ENCODE results near the gene SPAG17. TPM values are rescaled to one million over a fixed set of nuclear protein-coding genes. Genes with fewer than 3 reads are reported as not detected.

The SPAG17 gene
- polyA plus RNA-seq, 4 donors: 0.03 to 0.55 TPM; not detected in 2

- no peaks in the 10 kb centered on the region for H3K9me3 ChIP-seq (ENCODE audit: control insufficient read depth in 2 of 2, insufficient read depth in 1 of 2, low read depth in 1 of 2, low read length in 1 of 2)
- H3K36me3 ChIP-seq (ENCODE audit: control insufficient read depth in 3 of 3, insufficient read depth in 2 of 3, low read depth in 1 of 3, low read length in 3 of 3): no peaks in the 10 kb centered on the region
- no peak overlapping the region for H3K27ac ChIP-seq (ENCODE audit: low read depth in 1 of 3, low read length in 2 of 3)
- H3K4me3 ChIP-seq (ENCODE audit: low read depth in 1 of 3, low read length in 3 of 3): no peak overlapping the region
- WGBS, 3 donors: 81 to 86% (median 86%) methylated on average over 1 of the region's 1 CpG
- no peaks in the 10 kb centered on the region for H3K4me1 ChIP-seq (ENCODE audit: control insufficient read depth in 3 of 3, insufficient read depth in 2 of 3, low read depth in 1 of 3, low read length in 2 of 3)
- no peaks in the 10 kb centered on the region for H3K27me3 ChIP-seq (ENCODE audit: control insufficient read depth in 3 of 3, insufficient read depth in 3 of 3, low read length in 3 of 3)
- no peak for FAIRE-seq
- DNase-seq: no peak
These were observed 152.1 kb downstream of the SPAG17 start for GRCh38 chr1:118032883-118033282.

GRCh38 chr1:118028267-118028666 lies 156.8 kb downstream of the SPAG17 start:
- DNase-seq: no peak
- H3K4me1 ChIP-seq (ENCODE audit: control insufficient read depth in 3 of 3, insufficient read depth in 2 of 3, low read depth in 1 of 3, low read length in 2 of 3): no peaks in the 10 kb centered on the region
- no peaks in the 10 kb centered on the region for H3K36me3 ChIP-seq (ENCODE audit: control insufficient read depth in 3 of 3, insufficient read depth in 2 of 3, low read depth in 1 of 3, low read length in 3 of 3)
- H3K27ac ChIP-seq (ENCODE audit: low read depth in 1 of 3, low read length in 2 of 3): no peak overlapping the region
- H3K9me3 ChIP-seq (ENCODE audit: control insufficient read depth in 2 of 2, insufficient read depth in 1 of 2, low read depth in 1 of 2, low read length in 1 of 2): no peaks in the 10 kb centered on the region
- no peaks in the 10 kb centered on the region for H3K27me3 ChIP-seq (ENCODE audit: control insufficient read depth in 3 of 3, insufficient read depth in 3 of 3, low read length in 3 of 3)
- no peak overlapping the region for H3K4me3 ChIP-seq (ENCODE audit: low read depth in 1 of 3, low read length in 3 of 3)
- FAIRE-seq: no peak
- WGBS, 3 donors: 54 to 78% (median 59%) methylated on average over 1 of the region's 1 CpG

GRCh38 chr1:118023199-118023598 lies 161.8 kb downstream of the SPAG17 start:
- no peak for FAIRE-seq
- 46 to 63% (median 48%) methylated on average over 3 of the region's 3 CpGs for WGBS, 3 donors
- no peak for DNase-seq
- no peaks in the 10 kb centered on the region for H3K27me3 ChIP-seq (ENCODE audit: control insufficient read depth in 3 of 3, insufficient read depth in 3 of 3, low read length in 3 of 3)
- no peak overlapping the region for H3K27ac ChIP-seq (ENCODE audit: low read depth in 1 of 3, low read length in 2 of 3)
- no peak overlapping the region for H3K4me3 ChIP-seq (ENCODE audit: low read depth in 1 of 3, low read length in 3 of 3)
- no peaks in the 10 kb centered on the region for H3K9me3 ChIP-seq (ENCODE audit: control insufficient read depth in 2 of 2, insufficient read depth in 1 of 2, low read depth in 1 of 2, low read length in 1 of 2)
- H3K36me3 ChIP-seq (ENCODE audit: control insufficient read depth in 3 of 3, insufficient read depth in 2 of 3, low read depth in 1 of 3, low read length in 3 of 3): no peaks in the 10 kb centered on the region
- H3K4me1 ChIP-seq (ENCODE audit: control insufficient read depth in 3 of 3, insufficient read depth in 2 of 3, low read depth in 1 of 3, low read length in 2 of 3): no peaks in the 10 kb centered on the region

GRCh38 chr1:118021668-118022067 lies 163.4 kb downstream of the SPAG17 start:
- no peak for FAIRE-seq
- Histone ChIP-seq H3K4me1 (ENCODE audit: control insufficient read depth in 3 of 3, insufficient read depth in 2 of 3, low read depth in 1 of 3, low read length in 2 of 3) (no peaks in the 10 kb centered on the region), H3K36me3 (ENCODE audit: control insufficient read depth in 3 of 3, insufficient read depth in 2 of 3, low read depth in 1 of 3, low read length in 3 of 3) (no peaks in the 10 kb centered on the region), H3K27ac (ENCODE audit: low read depth in 1 of 3, low read length in 2 of 3) (no peak overlapping the region), H3K27me3 (ENCODE audit: control insufficient read depth in 3 of 3, insufficient read depth in 3 of 3, low read length in 3 of 3) (no peaks in the 10 kb centered on the region), H3K4me3 (ENCODE audit: low read depth in 1 of 3, low read length in 3 of 3) (no peak overlapping the region), H3K9me3 (ENCODE audit: control insufficient read depth in 2 of 2, insufficient read depth in 1 of 2, low read depth in 1 of 2, low read length in 1 of 2) (no peaks in the 10 kb centered on the region)
- DNase-seq: no peak
- WGBS, 3 donors: 32 to 60% (median 52%) methylated on average over 1 of the region's 1 CpG

- no peak for DNase-seq
- WGBS, 3 donors: 25 to 74% (median 65%) methylated on average over 1 of the region's 1 CpG
These were observed 167.0 kb downstream of the SPAG17 start for GRCh38 chr1:118018060-118018459.

GRCh38 chr1:118013938-118014337 lies 171.1 kb downstream of the SPAG17 start:
- no peaks in the 10 kb centered on the region for H3K36me3 ChIP-seq (ENCODE audit: control insufficient read depth in 3 of 3, insufficient read depth in 2 of 3, low read depth in 1 of 3, low read length in 3 of 3)
- H3K27ac ChIP-seq (ENCODE audit: low read depth in 1 of 3, low read length in 2 of 3): no peak overlapping the region
- no peaks in the 10 kb centered on the region for H3K4me1 ChIP-seq (ENCODE audit: control insufficient read depth in 3 of 3, insufficient read depth in 2 of 3, low read depth in 1 of 3, low read length in 2 of 3)
- FAIRE-seq (no peak), DNase-seq (no peak)
- H3K9me3 ChIP-seq (ENCODE audit: control insufficient read depth in 2 of 2, insufficient read depth in 1 of 2, low read depth in 1 of 2, low read length in 1 of 2): no peaks in the 10 kb centered on the region
- no peak overlapping the region for H3K4me3 ChIP-seq (ENCODE audit: low read depth in 1 of 3, low read length in 3 of 3)
- no peaks in the 10 kb centered on the region for H3K27me3 ChIP-seq (ENCODE audit: control insufficient read depth in 3 of 3, insufficient read depth in 3 of 3, low read length in 3 of 3)

More at GRCh38 chr1:118018060-118018459, 167.0 kb downstream of the SPAG17 start:
- Histone ChIP-seq H3K4me1 (ENCODE audit: control insufficient read depth in 3 of 3, insufficient read depth in 2 of 3, low read depth in 1 of 3, low read length in 2 of 3) (no peaks in the 10 kb centered on the region), H3K9me3 (ENCODE audit: control insufficient read depth in 2 of 2, insufficient read depth in 1 of 2, low read depth in 1 of 2, low read length in 1 of 2) (no peaks in the 10 kb centered on the region), H3K27ac (ENCODE audit: low read depth in 1 of 3, low read length in 2 of 3) (no peak overlapping the region), H3K4me3 (ENCODE audit: low read depth in 1 of 3, low read length in 3 of 3) (no peak overlapping the region), H3K36me3 (ENCODE audit: control insufficient read depth in 3 of 3, insufficient read depth in 2 of 3, low read depth in 1 of 3, low read length in 3 of 3) (no peaks in the 10 kb centered on the region), H3K27me3 (ENCODE audit: control insufficient read depth in 3 of 3, insufficient read depth in 3 of 3, low read length in 3 of 3) (no peaks in the 10 kb centered on the region)
- no peak for FAIRE-seq

GRCh38 chr1:118013336-118013735 lies 171.7 kb downstream of the SPAG17 start:
- no peak overlapping the region for H3K4me3 ChIP-seq (ENCODE audit: low read depth in 1 of 3, low read length in 3 of 3)
- no peak overlapping the region for H3K27ac ChIP-seq (ENCODE audit: low read depth in 1 of 3, low read length in 2 of 3)
- no peak for FAIRE-seq
- peak in 1 of 2 donors; percentile 18 for DNase-seq
- H3K36me3 ChIP-seq (ENCODE audit: control insufficient read depth in 3 of 3, insufficient read depth in 2 of 3, low read depth in 1 of 3, low read length in 3 of 3): no peaks in the 10 kb centered on the region
- H3K4me1 ChIP-seq (ENCODE audit: control insufficient read depth in 3 of 3, insufficient read depth in 2 of 3, low read depth in 1 of 3, low read length in 2 of 3): no peaks in the 10 kb centered on the region
- 20 to 69% (median 41%) methylated on average over 6 of the region's 6 CpGs for WGBS, 3 donors
- H3K9me3 ChIP-seq (ENCODE audit: control insufficient read depth in 2 of 2, insufficient read depth in 1 of 2, low read depth in 1 of 2, low read length in 1 of 2): no peaks in the 10 kb centered on the region
- H3K27me3 ChIP-seq (ENCODE audit: control insufficient read depth in 3 of 3, insufficient read depth in 3 of 3, low read length in 3 of 3): no peaks in the 10 kb centered on the region

- Histone ChIP-seq H3K4me3 (ENCODE audit: low read depth in 1 of 3, low read length in 3 of 3) (no peak overlapping the region), H3K36me3 (ENCODE audit: control insufficient read depth in 3 of 3, insufficient read depth in 2 of 3, low read depth in 1 of 3, low read length in 3 of 3) (no peaks in the 10 kb centered on the region), H3K9me3 (ENCODE audit: control insufficient read depth in 2 of 2, insufficient read depth in 1 of 2, low read depth in 1 of 2, low read length in 1 of 2) (no peaks in the 10 kb centered on the region), H3K27me3 (ENCODE audit: control insufficient read depth in 3 of 3, insufficient read depth in 3 of 3, low read length in 3 of 3) (no peaks in the 10 kb centered on the region), H3K4me1 (ENCODE audit: control insufficient read depth in 3 of 3, insufficient read depth in 2 of 3, low read depth in 1 of 3, low read length in 2 of 3) (no peaks in the 10 kb centered on the region), H3K27ac (ENCODE audit: low read depth in 1 of 3, low read length in 2 of 3) (no peak overlapping the region)
- no peak for DNase-seq
- FAIRE-seq: no peak
- WGBS, 3 donors: 90 to 92% (median 90%) methylated on average over 6 of the region's 6 CpGs
These were observed 172.4 kb downstream of the SPAG17 start for GRCh38 chr1:118012515-118013124.

- FAIRE-seq: no peak
These were observed 177.0 kb downstream of the SPAG17 start for GRCh38 chr1:118008011-118008410.

More at GRCh38 chr1:118008011-118008410, 177.0 kb downstream of the SPAG17 start:
- H3K4me1 ChIP-seq (ENCODE audit: control insufficient read depth in 3 of 3, insufficient read depth in 2 of 3, low read depth in 1 of 3, low read length in 2 of 3): no peaks in the 10 kb centered on the region
- H3K27ac ChIP-seq (ENCODE audit: low read depth in 1 of 3, low read length in 2 of 3): no peak overlapping the region
- no peak overlapping the region for H3K4me3 ChIP-seq (ENCODE audit: low read depth in 1 of 3, low read length in 3 of 3)
- no peak for DNase-seq
- WGBS, 3 donors: 89 to 92% (median 91%) methylated on average over 7 of the region's 7 CpGs
- no peaks in the 10 kb centered on the region for H3K27me3 ChIP-seq (ENCODE audit: control insufficient read depth in 3 of 3, insufficient read depth in 3 of 3, low read length in 3 of 3)
- H3K36me3 ChIP-seq (ENCODE audit: control insufficient read depth in 3 of 3, insufficient read depth in 2 of 3, low read depth in 1 of 3, low read length in 3 of 3): no peaks in the 10 kb centered on the region
- no peaks in the 10 kb centered on the region for H3K9me3 ChIP-seq (ENCODE audit: control insufficient read depth in 2 of 2, insufficient read depth in 1 of 2, low read depth in 1 of 2, low read length in 1 of 2)

Data from small intestine (tissue), 7 donors.